Umbilical cord (tissue), 2 donors: ENCODE results near the gene B3GNT7. TPM values are rescaled to one million over a fixed set of nuclear protein-coding genes. Genes with fewer than 3 reads are reported as not detected.
"Not testable (repeated sequence)": the region's sequence is repeated elsewhere in the genome, so short reads cannot be mapped to it uniquely, and the experiment has no call there.

ENCODE experiments used
- DNase-seq: peaks from one replicate; pipeline ENCODE4 v3.0.0-alpha.2; 2015; ENCODE audit warnings: low spot score
- total RNA-seq: library from RNA; depleted of rRNA; stranded (reverse); fragments of >200 nt; gene quantifications from one replicate; pipeline ENCODE4 v1.2.3, GENCODE V29; 2014; ENCODE audit warnings: low replicate concordance; ENCODE audit not compliant: insufficient read depth

The B3GNT7 gene
- total RNA-seq, 1 donor from 2014 or later, result 3.9 TPM

DNA sequence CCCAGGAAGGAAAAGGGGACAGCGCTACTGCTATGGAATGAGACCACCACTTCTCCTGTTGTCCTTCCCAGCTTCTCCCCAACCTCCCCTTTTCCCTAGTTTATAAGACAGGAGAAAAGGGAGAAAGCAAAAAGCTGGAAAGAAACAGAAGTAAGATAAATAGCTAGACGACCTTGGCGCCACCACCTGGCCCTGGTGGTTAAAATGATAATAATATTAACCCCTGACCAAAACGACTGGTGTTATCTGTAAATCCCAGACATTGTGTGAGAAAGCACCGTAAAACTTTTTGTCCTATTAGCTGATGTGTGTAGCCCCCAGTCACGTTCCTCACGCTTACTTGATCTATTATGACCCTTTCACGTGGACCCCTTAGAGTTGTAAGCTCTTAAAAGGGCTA lies 5.2 kb downstream of the B3GNT7 start:
- not testable (repeated sequence) for DNase-seq

DNA sequence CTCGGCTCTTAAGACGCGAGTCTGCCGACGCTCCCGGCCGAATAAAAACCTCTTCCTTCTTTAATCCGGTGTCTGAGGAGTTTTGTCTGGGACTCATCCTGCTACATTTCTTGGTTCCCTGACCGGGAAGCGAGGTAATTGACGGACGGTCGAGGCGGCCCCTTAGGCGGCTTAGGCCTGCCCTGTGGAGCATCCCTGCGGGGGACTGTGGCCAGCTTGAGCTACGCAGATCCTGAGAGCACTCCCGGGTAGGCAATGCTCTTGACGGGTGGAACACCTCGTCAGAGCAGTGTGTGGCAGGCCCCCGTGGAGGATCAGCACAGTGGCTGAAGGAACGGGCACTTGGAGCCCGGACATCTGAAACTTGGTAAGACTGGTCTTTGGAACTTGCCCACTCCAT lies 5.6 kb downstream of the B3GNT7 start:
- not testable (repeated sequence) for DNase-seq

DNA sequence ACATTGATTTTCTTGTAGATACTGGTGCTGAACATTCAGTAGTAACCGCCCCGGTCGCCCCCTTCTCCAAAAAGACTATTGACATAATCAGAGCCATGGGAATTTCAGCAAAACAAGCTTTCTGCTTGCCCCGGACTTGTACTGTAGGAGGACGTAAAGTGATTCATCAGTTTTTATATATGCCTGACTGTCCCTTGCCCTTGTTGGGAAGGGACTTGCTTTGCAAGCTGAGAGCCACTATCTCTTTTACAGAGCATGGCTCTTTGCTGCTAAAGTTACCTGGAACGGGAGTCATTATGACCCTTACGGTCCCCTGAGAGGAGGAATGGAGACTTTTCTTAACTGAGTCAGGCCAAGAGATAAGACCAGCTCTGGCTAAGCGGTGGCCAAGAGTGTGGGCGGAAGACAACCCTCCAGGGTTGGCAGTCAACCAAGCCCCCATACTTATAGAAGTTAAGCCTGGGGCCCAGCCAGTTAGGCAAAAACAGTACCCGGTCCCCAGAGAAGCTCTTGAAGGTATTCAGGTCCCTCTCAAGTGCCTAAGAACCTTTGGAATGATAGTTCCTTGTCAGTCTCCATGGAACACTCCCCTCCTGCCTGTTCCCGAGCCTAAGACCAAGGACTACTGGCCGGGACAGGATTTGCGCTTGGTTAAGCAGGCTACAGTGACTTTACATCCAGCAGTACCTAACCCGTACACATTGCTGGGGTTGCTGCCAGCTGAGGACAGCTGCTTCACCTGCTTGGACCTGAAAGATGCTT lies 8.1 kb downstream of the B3GNT7 start:
- not testable (repeated sequence) for DNase-seq

DNA sequence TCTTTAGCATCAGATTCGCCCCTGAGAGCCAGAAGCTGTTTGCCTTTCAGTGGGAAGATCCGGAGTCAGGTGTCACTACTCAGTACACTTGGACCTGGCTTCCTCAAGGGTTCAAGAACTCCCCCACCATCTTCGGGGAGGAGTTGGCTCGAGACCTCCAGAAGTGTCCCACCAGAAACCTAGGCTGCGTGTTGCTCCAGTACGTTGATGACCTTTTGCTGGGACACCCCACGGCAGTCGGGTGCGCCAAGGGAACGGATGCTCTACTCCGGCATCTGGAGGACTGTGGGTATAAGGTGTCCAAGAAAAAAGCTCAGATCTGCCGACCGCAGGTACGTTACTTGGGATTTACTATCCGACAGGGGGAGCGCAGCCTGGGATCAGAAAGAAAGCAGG lies 8.7 kb downstream of the B3GNT7 start:
- not testable (repeated sequence) for DNase-seq

DNA sequence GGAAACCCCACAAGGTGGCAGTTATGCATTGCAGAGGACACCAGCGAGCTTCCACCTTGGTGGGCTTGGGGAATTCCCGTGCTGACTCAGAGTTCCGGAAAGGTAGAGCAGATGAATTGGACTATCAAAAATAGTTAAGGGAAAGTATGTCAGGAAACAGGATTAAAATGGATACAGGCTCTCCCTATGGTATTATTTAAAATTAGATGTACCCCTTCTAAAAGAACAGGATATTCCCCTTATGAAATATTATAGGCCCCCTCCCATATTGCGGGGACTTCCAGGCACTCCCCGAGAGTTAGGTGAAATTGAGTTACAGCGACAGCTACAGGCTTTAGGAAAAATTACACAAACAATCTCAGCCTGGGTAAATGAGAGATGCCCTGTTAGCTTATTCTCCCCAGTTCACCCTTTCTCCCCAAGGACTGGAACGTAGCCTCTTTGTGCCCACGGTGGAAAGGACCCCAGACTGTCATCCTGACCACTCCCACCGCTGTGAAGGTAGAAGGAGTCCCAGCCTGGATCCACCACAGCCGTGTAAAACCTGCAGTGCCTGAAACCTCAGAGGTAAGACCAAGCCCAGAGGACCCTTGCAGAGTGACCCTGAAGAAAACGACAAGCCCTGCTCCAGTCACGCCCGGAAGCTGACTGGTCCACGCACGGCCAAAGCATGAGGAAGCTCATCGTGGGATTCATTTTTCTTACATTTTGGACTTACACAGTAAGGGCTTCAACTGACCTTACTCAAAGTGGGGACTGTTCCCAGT lies 10.3 kb downstream of the B3GNT7 start:
- not testable (repeated sequence) for DNase-seq

DNA sequence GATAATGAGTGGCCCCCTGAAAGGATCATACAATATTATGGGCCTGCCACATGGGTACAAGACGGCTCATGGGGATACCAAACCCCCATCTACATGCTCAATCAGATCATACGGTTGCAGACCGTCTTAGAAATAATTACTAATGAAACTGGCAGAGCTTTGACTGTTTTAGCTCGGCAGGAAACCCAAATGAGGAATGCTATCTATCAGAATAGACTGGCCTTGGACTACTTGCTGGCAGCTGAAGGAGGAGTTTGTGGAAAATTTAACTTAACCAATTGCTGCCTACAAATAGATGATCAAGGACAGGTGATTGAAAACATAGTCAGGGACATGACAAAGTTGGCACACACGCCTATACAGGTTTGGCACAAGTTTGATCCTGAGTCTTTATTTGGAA lies 12.2 kb downstream of the B3GNT7 start:
- DNase-seq, result not testable (repeated sequence)

DNA sequence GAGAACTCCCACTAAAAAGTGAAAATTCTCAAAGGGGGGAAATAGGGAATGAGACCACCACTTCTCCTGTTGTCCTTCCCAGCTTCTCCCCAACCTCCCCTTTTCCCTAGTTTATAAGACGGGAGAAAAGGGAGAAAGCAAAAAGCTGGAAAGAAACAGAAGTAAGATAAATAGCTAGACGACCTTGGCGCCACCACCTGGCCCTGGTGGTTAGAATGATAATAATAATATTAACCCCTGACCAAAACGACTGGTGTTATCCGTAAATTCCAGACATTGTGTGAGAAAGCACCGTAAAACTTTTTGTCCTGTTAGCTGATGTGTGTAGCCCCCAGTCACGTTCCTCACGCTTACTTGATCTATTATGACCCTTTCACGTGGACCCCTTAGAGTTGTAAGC lies 12.8 kb downstream of the B3GNT7 start:
- not testable (repeated sequence) for DNase-seq

DNA sequence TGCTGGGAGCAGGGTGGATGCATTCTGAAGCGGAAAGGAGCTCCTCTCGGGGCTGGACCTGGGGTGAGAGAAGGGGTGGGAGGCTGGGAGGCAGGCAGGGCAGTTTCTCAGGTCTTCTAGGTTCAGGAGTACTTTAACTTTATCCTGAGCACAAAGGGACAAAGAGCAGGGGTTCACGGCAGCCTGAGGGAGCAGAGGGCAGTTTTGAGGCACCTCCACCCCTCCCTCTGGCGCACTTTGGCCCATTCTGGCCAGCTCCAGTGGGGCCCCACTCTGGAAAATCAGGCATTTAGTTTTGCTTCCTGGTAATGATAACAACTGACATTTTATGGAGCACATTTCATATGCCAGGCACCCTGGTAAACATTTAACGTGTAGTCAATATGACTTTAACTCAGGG lies 14.3 kb downstream of the B3GNT7 start:
- DNase-seq, result no peak

DNA sequence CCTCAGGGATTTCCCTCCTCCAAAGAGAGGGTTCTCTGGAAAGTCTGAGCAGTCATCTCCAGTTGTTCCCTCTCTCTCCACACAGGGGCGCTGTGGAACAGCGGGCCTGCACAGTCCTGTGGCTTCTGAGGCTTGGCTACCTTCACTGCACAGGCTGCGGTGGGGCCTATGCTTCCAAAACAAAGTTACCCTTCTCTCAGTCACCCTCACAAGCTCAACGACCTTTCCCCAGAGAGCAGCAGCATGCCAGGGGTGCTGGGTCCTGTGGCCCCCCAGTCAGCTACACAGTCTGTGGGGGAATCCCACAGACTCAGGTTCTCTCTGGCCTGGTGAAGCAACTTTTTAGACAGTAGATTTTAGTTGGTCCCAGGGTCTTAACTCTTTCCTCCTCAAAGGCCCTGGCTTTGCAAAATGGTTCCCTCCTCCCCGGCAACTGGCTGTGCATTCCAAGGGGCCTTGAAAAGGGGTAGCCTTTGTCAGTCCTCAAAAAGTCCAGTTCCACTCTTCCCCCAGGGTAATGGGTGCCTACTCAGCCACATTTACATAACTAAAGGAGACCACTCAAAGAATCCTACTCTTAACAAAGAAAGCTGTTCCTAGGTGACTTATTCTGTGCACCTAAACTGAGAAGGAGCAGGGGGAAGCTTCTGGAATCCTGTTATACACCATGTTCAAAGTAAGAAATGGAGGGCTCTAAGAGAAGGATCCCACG lies 14.9 kb downstream of the B3GNT7 start:
- DNase-seq, result no peak

DNA sequence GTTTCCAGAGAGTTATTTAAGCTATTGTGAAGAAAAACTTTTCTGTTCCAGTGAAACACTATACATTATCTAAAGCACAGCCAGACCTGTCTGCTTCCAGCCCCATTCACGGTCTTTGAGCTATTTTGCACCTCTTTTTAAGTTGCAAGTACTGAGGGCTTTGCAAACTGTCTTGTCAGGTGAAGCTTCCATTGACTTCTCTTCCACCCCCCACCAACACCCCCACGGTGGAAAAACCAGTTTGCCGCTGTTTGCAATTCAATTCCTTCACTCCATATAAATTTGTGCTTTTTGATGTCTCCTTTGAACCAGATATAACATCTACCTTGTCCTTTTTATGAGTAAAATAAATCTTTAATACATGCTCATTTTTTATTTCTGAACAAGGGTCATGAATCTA lies 15.7 kb downstream of the B3GNT7 start:
- DNase-seq, result no peak

DNA sequence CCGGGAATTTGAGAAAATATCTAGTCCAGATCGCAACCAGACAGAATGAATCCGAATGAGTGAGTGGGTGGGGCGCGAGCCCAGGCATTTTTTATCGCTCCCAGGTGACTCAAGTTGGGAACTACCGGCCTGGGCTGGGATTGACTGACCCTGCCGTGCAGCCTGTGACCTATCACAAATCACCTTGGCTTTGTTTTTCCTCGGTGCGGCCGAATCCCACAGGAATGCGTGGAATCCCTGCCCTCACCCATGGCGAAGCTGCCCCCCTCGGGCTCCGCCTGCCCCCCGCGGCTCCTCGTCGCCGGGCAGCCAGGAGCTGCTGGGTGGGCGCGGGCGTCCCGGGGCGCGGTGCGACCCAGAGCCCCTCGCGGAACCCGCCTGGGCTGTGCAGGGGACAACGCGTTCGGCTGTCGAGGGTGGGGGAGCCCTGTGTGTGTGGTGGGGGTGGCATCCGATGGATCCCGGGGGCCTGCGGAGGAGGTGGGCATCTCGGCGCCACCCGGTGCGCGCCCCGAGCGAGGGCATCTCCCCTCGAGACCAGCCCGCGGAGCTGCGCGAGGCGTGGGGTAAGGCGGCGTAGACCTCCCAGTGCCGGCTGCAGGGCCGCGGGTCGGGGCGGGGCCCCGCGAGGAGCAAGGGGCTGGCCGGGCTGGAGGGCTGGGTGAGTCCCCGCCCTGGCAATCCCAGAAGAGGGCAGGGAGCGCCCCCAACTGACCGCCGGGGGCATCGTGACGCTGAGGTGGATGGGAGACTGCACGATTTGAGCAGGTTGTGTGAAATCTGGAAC lies 16.5 kb downstream of the B3GNT7 start:
- peak; percentile 87 for DNase-seq

DNA sequence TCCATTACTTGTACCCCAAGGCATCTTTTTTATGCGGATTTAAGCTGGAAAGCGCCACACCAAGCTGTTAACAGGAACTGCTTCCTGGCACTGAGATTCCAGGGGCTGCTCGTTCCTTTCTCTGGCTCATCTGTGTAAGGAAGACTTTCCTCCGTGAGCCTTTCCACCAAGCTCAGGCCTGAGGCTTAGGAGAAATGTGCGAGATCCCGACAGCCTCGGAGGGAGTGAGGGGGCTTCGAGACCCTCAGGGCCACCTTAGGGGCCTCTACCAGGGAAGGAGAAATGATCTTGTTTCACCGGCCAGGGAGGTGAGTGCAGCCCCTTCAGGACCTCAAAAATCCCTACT lies 17.1 kb downstream of the B3GNT7 start:
- DNase-seq, result no peak

DNA sequence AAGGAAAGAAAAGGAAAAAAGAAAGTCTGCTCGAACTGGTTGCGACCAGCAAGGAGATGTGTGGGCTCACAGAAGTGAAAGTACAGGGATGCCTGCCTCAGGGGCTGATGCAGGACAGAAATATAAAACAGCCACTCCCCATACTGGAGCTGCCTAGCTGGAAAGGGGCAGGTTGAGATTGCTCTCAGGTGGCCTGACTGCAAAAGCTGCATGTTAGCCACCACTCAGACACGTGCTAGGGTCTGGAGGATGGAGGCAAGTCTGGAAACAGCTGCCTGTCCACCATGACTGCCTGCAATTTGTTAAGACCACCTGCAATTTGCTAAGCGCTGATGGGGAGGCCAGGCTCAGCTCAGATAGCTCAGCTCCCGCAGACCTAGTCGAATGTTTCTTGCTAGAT lies 17.9 kb downstream of the B3GNT7 start:
- DNase-seq, result no peak

DNA sequence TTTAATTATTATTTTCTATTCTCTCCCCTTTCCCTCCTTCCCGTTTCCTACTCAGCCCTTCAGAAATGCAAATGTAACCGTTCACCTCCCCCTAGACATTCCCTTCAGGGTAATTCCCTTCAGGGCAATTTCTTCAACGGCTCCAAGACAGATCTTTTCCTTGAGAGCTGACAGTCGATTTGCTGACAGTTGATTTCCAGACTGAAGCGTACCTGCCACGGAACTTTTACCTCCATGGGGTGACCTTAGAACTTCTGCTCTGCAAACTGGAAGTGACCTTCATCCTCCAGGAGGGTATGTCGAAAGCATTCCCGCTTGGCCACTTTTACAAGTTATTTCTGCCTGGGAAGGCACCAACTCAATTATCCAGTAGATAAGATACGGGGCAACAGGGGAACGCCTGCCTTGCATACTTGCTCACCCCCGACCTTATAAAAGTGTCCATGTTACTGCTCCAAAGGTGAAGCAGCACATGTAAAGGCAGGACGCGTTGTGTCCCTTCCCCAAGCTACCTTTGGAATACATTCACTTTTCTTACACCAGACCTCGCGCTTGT lies 18.5 kb downstream of the B3GNT7 start:
- DNase-seq, result no peak

DNA sequence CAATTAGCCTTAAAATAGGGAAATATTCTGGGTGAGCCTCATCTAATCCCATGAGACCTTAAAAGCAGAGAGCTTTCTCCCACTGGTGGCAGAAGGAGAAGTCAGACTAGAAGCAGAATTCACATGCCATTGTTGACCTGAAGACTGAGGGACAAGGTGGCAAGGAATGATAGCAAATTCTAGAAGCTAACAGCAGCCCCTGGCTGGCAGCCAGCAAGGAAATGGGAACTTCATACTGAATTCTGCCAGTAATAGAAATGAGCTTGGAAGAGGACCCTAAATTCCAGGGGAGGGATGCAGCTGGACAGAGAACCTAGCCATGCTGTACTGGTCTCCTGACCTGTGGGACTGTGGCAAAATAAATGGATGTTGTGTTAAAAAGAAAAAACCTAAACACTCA lies 19.5 kb downstream of the B3GNT7 start:
- DNase-seq, result no peak

DNA sequence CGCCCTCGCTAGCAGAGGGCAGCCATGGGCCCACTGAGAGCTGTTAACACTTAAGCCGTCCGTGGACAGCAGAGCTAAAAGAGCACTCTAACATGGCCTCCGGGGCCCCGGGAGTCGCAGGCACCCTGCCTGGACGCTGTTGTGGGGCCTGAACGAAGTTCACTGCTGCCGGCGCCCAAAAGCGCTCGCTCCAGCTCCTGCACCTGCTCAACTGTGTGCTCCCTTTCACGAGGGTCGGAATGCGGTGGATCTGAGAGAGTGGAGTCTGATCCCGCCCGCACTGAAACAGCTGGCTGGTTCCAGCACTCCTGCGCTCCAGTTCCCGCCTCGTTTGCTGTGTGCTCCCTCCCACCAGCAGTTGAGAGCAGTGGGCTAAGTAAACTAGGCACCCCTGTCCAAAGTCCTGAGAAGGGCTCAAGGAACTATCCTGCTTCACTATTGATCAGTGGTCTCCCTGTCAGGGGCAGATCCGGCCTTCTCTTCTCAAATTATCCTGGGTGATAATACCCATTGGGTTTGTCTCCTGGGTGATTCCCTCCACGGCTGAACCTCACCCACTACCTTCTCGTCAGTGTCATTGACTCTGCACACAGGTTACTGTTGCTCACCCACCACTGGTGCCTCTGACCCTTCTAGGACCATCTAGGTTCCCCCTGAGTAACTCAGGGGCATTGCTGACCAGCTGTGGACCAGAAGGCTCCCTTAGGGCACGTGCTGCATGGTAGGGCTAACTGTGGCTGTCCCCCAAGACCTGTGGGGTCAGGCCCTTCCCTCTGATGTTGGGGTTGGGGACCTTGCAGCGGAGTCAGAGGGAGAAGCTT lies 23.5 kb downstream of the B3GNT7 start:
- DNase-seq, result no peak

DNA sequence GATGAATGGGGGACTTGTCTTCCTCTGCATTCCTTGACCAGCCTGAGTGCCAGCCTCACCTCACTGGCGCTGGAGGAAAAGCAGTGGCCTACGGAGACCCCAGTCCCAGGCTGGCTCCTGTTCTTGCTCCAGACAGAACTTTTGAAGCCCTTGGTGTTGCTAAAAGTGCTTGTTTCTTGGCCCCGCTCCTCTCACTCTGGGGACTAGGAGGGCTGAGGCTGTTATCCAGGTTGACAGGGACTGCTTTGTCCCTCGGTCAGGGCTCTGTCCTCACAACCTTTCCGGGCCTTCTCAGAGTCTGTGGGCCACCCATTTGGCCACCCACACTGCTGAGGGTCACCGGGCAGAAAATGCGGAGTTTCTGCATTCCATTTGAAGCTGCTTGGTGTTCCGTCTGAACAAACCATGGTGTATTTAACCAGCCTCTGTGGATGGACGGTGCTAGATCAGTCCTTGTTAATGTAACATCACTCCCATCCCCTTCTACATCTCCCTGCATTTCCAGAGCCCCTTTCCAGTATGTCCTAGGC lies 25.6 kb downstream of the B3GNT7 start:
- DNase-seq, result no peak

DNA sequence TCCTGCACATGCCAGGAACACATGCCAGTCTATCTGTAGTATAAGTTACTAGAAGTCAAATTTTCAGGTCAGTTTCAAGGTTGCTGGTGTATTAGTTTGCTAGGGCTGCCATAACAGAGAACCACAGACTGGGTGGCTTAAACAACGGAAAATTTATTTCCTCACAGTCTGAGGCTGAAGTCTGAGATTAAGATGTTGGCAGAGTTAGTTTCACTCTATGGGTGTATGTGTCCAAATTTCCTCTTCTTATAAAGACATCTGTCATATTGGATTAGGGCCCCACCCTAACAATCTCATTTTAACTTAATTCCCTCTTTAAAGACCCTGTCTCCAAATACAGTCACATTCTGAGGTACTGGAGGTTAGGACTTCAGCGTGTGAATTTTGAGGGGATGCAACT lies 26.5 kb downstream of the B3GNT7 start:
- no peak for DNase-seq

DNA sequence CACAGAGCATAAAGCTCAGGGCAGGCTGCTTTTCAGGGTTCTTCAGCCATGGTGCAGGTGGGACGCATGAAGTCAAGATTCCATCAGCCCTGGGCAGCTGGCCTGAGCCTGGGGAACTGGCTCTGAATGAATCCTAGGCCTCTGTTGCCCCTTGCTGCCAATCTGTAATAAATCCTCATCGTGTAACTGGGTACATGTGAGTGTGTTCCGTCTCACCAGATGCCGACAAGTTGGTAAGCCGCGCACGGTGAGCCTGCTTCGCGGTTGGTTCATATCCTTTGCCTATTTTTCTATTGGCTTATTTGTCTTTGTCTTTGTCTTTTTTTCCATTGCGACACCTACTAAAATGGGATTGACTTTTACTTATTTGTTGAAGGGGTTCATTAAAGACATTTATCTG lies 27.7 kb downstream of the B3GNT7 start:
- DNase-seq, result no peak

DNA sequence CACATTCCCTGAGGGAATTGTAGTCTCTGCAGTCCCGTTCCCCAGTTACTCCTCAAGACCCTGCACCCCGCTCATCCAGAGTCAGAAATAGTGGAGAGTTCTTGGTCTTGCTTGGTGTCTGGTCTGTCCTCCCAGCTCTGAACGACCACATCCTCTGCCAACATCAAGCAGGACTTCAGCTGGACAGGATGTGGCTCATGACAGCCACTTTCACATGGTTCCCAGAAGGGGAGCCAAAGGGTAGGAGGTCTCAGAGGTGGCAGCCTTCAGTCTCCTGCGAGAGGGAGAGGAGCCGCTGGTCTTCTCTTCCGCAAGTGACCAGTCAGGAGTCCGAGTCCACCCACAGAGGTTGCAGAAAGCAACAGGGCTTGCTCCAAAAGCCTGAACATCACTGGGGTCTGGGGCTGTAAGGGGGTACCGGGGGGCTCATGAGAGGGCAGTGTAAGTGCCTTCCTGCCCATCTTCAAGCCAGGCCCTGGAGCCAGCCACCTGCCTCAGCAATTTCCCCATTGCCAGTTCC lies 29.8 kb downstream of the B3GNT7 start:
- DNase-seq, result no peak
